Thymus (tissue), 11 donors: ENCODE data around the gene CPT2. TPM values are rescaled to one million over a fixed set of nuclear protein-coding genes. Genes with fewer than 3 reads are reported as not detected.

ENCODE experiments used
- DNase-seq, 9 donors: peaks; one replicate each; pipeline ENCODE4 v3.0.0-alpha.2; 2013; ENCODE audit warnings: low spot score in 9 of 9, low read depth in 6 of 9, missing footprints in 1 of 9
- H3K27ac ChIP-seq, 2 donors: one replicate each; pipeline ENCODE4 v1.5.1; 2013; ENCODE audit warnings: control low read depth in 1 of 2, low read depth in 1 of 2, low read length in 1 of 2, mild to moderate bottlenecking in 1 of 2, moderate library complexity in 1 of 2
- H3K27me3 ChIP-seq, 2 donors: one replicate each; pipeline ENCODE4 v1.5.1; 2013; ENCODE audit warnings: low read length in 1 of 2; ENCODE audit not compliant: control insufficient read depth in 2 of 2, insufficient read depth in 1 of 2
- H3K36me3 ChIP-seq, 2 donors: one replicate each; pipeline ENCODE4 v1.5.1; 2013; ENCODE audit warnings: low read length in 1 of 2, mild to moderate bottlenecking in 1 of 2, moderate library complexity in 1 of 2; ENCODE audit not compliant: control insufficient read depth in 2 of 2, insufficient read depth in 2 of 2
- H3K4me1 ChIP-seq, 2 donors: one replicate each; pipeline ENCODE4 v1.5.1; 2013; ENCODE audit warnings: low read length in 2 of 2; ENCODE audit not compliant: control insufficient read depth in 2 of 2, insufficient read depth in 2 of 2
- H3K4me3 ChIP-seq, 2 donors: one replicate each; pipeline ENCODE4 v1.5.1; 2013; ENCODE audit warnings: low read length in 2 of 2, control low read depth in 1 of 2, mild to moderate bottlenecking in 1 of 2
- H3K9me3 ChIP-seq, 2 donors: one replicate each; pipeline ENCODE4 v1.5.1; 2013; ENCODE audit warnings: low read length in 1 of 2, mild to moderate bottlenecking in 1 of 2; ENCODE audit not compliant: control insufficient read depth in 2 of 2, insufficient read depth in 1 of 2
- WGBS: extraction: QIAGEN DNeasy Blood & Tissue Kit; methylation state at CpG from one replicate; pipeline ENCODE4 v1.1.7; 2013; 5-methylcytosine and 5-hydroxymethylcytosine counted together
- polyA plus RNA-seq: library from polyadenylated mRNA; stranded (reverse); fragments of 200-250 nt; gene quantifications from one replicate; pipeline ENCODE4 v1.2.3, GENCODE V29; 2013
- total RNA-seq: library from RNA; stranded (reverse); fragments of 120-200 nt; gene quantifications from one replicate; pipeline ENCODE4 v1.2.4, GENCODE V29; 2013
- donor health status: healthy.

CPT2 gene
- total and polyA plus RNA-seq, 2 donors = 15.5 to 17.0 TPM

GRCh38 chr1:53260631-53261247 lies 64.1 kb downstream of the CPT2 start:
- DNase-seq = no peak
- Histone ChIP-seq H3K4me3 (no peak overlapping the region), H3K4me1 (no peaks in the 10 kb centered on the region), H3K36me3 (peaks cover 34 to 60% of the 10 kb centered on the region in 2 donors), H3K27me3 (no peaks in the 10 kb centered on the region), H3K27ac (no peak overlapping the region), H3K9me3 (no peaks in the 10 kb centered on the region)
- WGBS = 96% methylated on average over 4 of the region's 4 CpGs

- DNase-seq = no peak
- no peaks in the 10 kb centered on the region for H3K27me3 ChIP-seq
- H3K4me3 ChIP-seq = no peak overlapping the region
- H3K4me1 ChIP-seq = no peaks in the 10 kb centered on the region
- H3K27ac ChIP-seq = no peak overlapping the region
- H3K9me3 ChIP-seq = no peaks in the 10 kb centered on the region
- H3K36me3 ChIP-seq = peaks cover 31 to 65% of the 10 kb centered on the region in 2 donors
- WGBS = 99% methylated on average over 3 of the region's 3 CpGs
These were observed 65.4 kb downstream of the CPT2 start for GRCh38 chr1:53262000-53262399.

Other genes with a start within 250 kb of the CPT2 start
- 1.4 TPM for gene PODN, start 134.6 kb upstream of the CPT2 start, total RNA-seq
- 4.8 TPM for gene PODN, start 134.6 kb upstream of the CPT2 start, polyA plus RNA-seq
- under 0.01 TPM for gene SLC1A7, start 54.2 kb upstream of the CPT2 start, total RNA-seq
- 0.07 TPM for gene SLC1A7, start 54.2 kb upstream of the CPT2 start, polyA plus RNA-seq
- 55.6 TPM for gene CZIB, start 23.8 kb downstream of the CPT2 start, total RNA-seq
- gene CZIB, start 23.8 kb downstream of the CPT2 start, polyA plus RNA-seq = 88.6 TPM
- gene MAGOH, start 41.7 kb downstream of the CPT2 start, total RNA-seq = 84.3 TPM
- gene MAGOH, start 41.7 kb downstream of the CPT2 start, polyA plus RNA-seq = 134 TPM
- 4.5 TPM for gene LRP8, start 131.2 kb downstream of the CPT2 start, total RNA-seq
- 1.7 TPM for gene LRP8, start 131.2 kb downstream of the CPT2 start, polyA plus RNA-seq